ENCODE measurements around the gene DTNBP1.

DTNBP1 gene

DNA sequence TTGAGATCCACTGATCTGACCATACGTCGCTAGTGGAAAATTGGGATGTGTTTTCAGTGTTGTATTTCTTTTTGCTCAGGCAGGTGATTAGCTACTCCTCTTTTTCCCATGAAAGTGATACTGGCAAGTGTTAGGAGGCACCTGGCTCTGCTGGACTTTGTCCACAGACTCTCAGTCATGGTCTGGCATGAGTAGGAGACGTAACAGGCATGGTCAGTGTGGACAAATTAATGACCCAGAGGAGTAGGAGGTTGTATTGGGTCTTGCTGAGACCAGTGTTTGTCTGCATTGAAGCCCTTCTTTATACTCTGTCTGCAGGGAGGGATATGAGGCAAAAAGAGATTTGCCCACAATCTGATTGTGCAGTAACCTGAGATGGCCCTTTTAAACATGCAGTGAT is 178.7 kb downstream of the DTNBP1 start:
- Histone ChIP-seq H3K4me1 (no peaks in the 10 kb centered on the region), H3K4me3 (no peak overlapping the region), H3K27me3 (no peaks in the 10 kb centered on the region), H3K27ac (no peak overlapping the region), H3K36me3 (peaks cover 18 to 22% (median 18%) of the 10 kb centered on the region in 3 donors), H3K9me3 (no peaks in the 10 kb centered on the region)
- no peak for DNase-seq
- TF ChIP-seq CTCF (IDR thresholded peaks at IDR 0.05) = no peak
- intact Hi-C loops (cut with DNase I; ENCODE audit: low total_unique reads) = loop anchor here (10.0 kb wide), 1 partner anchor 1269 kb away; no protein-coding TSS in a partner anchor

DNA sequence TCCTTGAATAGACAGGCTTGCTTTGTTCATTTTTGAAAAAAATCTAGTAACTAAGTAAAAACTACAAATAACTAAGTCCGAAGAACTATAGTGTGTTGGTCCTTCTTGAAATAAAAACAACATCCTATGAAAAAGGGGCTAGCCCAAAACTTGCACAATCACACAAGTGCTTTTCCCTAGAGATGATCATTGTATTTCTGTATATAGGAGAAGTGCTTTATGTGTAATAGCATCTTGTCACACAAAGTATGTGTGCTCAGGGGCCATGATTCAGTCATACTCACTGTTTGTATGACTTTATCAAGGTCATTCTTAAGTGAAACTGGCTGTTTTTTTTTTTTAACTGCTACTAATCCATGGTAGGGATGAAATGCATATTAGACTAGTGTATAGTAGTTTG is 179.8 kb downstream of the DTNBP1 start:
- H3K4me3 ChIP-seq = no peak overlapping the region
- no peak for TF ChIP-seq CTCF (IDR thresholded peaks at IDR 0.05)

GRCh38 chr6:15481390-15482291 is 181.2 kb downstream of the DTNBP1 start:
- Histone ChIP-seq H3K4me1 (peaks cover 0 to 18% (median 6%) of the 10 kb centered on the region in 4 donors), H3K27me3 (no peaks in the 10 kb centered on the region), H3K4me3 (no peak overlapping the region), H3K27ac (no peak overlapping the region), H3K36me3 (no peaks in the 10 kb centered on the region), H3K9me3 (no peaks in the 10 kb centered on the region)
- TF ChIP-seq CTCF (IDR thresholded peaks at IDR 0.05) = no peak
- no peak for DNase-seq
- intact Hi-C loops (cut with DNase I; ENCODE audit: low total_unique reads) = loop anchor here (10.0 kb wide), 1 partner anchor 1267 kb away; no protein-coding TSS in a partner anchor

More for the DNA sequence above, 179.8 kb downstream of the DTNBP1 start:
- H3K4me1 ChIP-seq = peaks cover 0 to 4% (median 0%) of the 10 kb centered on the region in 4 donors
- no peaks in the 10 kb centered on the region for H3K27me3 ChIP-seq
- H3K9me3 ChIP-seq = no peaks in the 10 kb centered on the region
- H3K27ac ChIP-seq = no peak overlapping the region
- intact Hi-C loops (cut with DNase I; ENCODE audit: low total_unique reads) = loop anchor here (10.0 kb wide), 1 partner anchor 1268 kb away; no protein-coding TSS in a partner anchor
- DNase-seq = no peak
- H3K36me3 ChIP-seq = peaks cover 10 to 11% (median 10%) of the 10 kb centered on the region in 3 donors

GRCh38 chr6:15480525-15480924 is 182.3 kb downstream of the DTNBP1 start:
- Histone ChIP-seq H3K4me1 (peaks cover 0 to 28% (median 14%) of the 10 kb centered on the region in 4 donors), H3K27ac (no peak overlapping the region), H3K36me3 (no peaks in the 10 kb centered on the region), H3K27me3 (no peaks in the 10 kb centered on the region), H3K4me3 (no peak overlapping the region), H3K9me3 (no peaks in the 10 kb centered on the region)
- TF ChIP-seq CTCF (IDR thresholded peaks at IDR 0.05) = no peak
- no peak for DNase-seq
- intact Hi-C loops (cut with DNase I; ENCODE audit: low total_unique reads) = loop anchor here (10.0 kb wide), 1 partner anchor 1266 kb away; no protein-coding TSS in a partner anchor

GRCh38 chr6:15479761-15480160 is 183.1 kb downstream of the DTNBP1 start:
- no peak for DNase-seq
- Histone ChIP-seq H3K36me3 (no peaks in the 10 kb centered on the region), H3K9me3 (no peaks in the 10 kb centered on the region), H3K4me1 (peaks cover 0 to 28% (median 14%) of the 10 kb centered on the region in 4 donors), H3K4me3 (no peak overlapping the region), H3K27ac (no peak overlapping the region), H3K27me3 (no peaks in the 10 kb centered on the region)
- no peak for TF ChIP-seq CTCF (IDR thresholded peaks at IDR 0.05)
- intact Hi-C loops (cut with DNase I; ENCODE audit: low total_unique reads) = loop anchor here (10.0 kb wide), 1 partner anchor 1265 kb away; no protein-coding TSS in a partner anchor

Measured in tibial artery (tissue), 4 donors.